ENCODE results near the gene BRD2. TPM values are rescaled to one million over a fixed set of nuclear protein-coding genes. Genes with fewer than 3 reads are reported as not detected.

BRD2 gene
- total RNA-seq, 1 experiment from 2014 or later, result 252 TPM

DNA sequence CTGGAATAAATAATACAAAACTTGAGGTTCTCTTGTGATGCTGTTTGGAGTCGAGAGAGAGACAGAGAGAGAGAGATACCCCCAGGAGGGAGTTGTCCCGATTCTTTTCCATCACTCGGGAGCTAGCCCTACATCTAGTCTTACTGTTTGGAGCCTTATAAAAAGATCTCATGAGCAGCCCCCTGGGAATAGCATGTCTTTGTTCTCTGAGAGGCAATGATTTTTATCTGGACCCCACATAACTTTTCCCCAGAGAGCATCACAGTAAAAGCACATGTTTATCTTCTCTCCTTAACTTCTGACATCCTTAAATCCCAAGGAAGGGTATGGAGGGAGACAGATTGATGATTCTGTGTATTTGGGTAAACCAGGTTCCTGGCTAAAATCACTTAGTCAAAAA is 61.9 kb downstream of the BRD2 start:
- H3K23me2 ChIP-seq (ENCODE audit: insufficient read length, low read depth, low read length, poor library complexity, severe bottlenecking), result no peaks in the 10 kb centered on the region
- H3K4me1 Mint-ChIP-seq, result peaks cover 0 to 4% of the 10 kb centered on the region in 2 experiments; a peak in 1 of 4 replicates
- no peaks in the 10 kb centered on the region for H3K79me1 ChIP-seq (ENCODE audit: insufficient read depth, low read depth, low read length, poor library complexity, severe bottlenecking)
- H2AFZ ChIP-seq (ENCODE audit: low read length), result no peak overlapping the region
- no peak overlapping the region for H3K18ac ChIP-seq (ENCODE audit: insufficient read length, low read depth, low read length)
- no peak overlapping the region for H4K91ac ChIP-seq (ENCODE audit: insufficient read length, low read depth, low read length)
- H3K36me3 Mint-ChIP-seq (ENCODE audit: insufficient read depth in 1 of 3, low read depth in 3 of 3), result no peaks in the 10 kb centered on the region; a peak in 1 of 7 replicates
- no peak overlapping the region for H4K5ac ChIP-seq (ENCODE audit: insufficient read length, low read depth, low read length)
- TF ChIP-seq CTCF (conservative IDR thresholded peaks at IDR 0.05), result no peak
- no peak overlapping the region for H3K56ac ChIP-seq (ENCODE audit: insufficient read length, low read depth, low read length)
- no peak overlapping the region for H3K23ac ChIP-seq (ENCODE audit: insufficient read length, low read depth, low read length)
- H2BK120ac ChIP-seq (ENCODE audit: low read depth, low read length, poor library complexity, severe bottlenecking), result no peak overlapping the region
- H3K9me3 Mint-ChIP-seq, result peaks cover 4 to 7% of the 10 kb centered on the region in 2 experiments; a peak in 2 of 5 replicates
- no peaks in the 10 kb centered on the region for H3K27me3 ChIP-seq (ENCODE audit: insufficient read depth, low read length)
- H3K27me3 Mint-ChIP-seq (ENCODE audit: low read depth), result peaks cover 25% of the 10 kb centered on the region
- H4K8ac ChIP-seq (replicated peaks; ENCODE audit: insufficient read length, low read depth, low read length), result no peak overlapping the region
- no peak overlapping the region for H3K4ac ChIP-seq (ENCODE audit: low read depth, low read length)
- no peak overlapping the region for H3K14ac ChIP-seq (ENCODE audit: insufficient read depth, low read length)
- H2BK15ac ChIP-seq (ENCODE audit: low read depth, low read length), result no peak overlapping the region
- no peaks in the 10 kb centered on the region for H3K9me3 ChIP-seq (ENCODE audit: control insufficient read depth, low read depth, low read length)
- H4K20me1 ChIP-seq (ENCODE audit: control insufficient read depth, insufficient read depth, insufficient read length), result no peaks in the 10 kb centered on the region
- H2BK20ac ChIP-seq (ENCODE audit: low read depth, low read length, poor library complexity, severe bottlenecking), result no peak overlapping the region
- H3K4me1 ChIP-seq (ENCODE audit: insufficient read depth, low read length), result no peaks in the 10 kb centered on the region
- no peak overlapping the region for H2BK5ac ChIP-seq (ENCODE audit: insufficient read length, low read length)
- DNase-seq, result no peak
- no peak overlapping the region for H3K4me2 ChIP-seq (ENCODE audit: insufficient read depth, insufficient read length, low read length)
- no CpG with 5 or more reads among the region's 3 CpGs for WGBS (ENCODE audit: extremely low coverage, insufficient read length, low lambda C conversion rate)
- no peak overlapping the region for H2AK5ac ChIP-seq (ENCODE audit: insufficient read length, low read length)
- no peaks in the 10 kb centered on the region for H3K79me2 ChIP-seq (ENCODE audit: insufficient read depth, low read length)
- no peak overlapping the region for H3K4me3 Mint-ChIP-seq
- no peak overlapping the region for H3K27ac Mint-ChIP-seq
- H3T11ph ChIP-seq (ENCODE audit: low read length), result no peak overlapping the region
- no peak overlapping the region for H2BK12ac ChIP-seq (ENCODE audit: insufficient read length, low read depth, low read length)
- no peak overlapping the region for H3K9ac ChIP-seq (ENCODE audit: extremely low read depth, insufficient read length, low read length)
- no peak overlapping the region for H3K27ac ChIP-seq (ENCODE audit: insufficient read length, low read depth, low read length)

Other genes starting within 250 kb of the BRD2 start
- gene HLA-DQA2, start 227.2 kb upstream of the BRD2 start, total RNA-seq (2021), result not detected in 2 replicates
- not detected in 2 replicates for gene HLA-DQB2, start 205.1 kb upstream of the BRD2 start, total RNA-seq (2021)
- 0.20 TPM in 1 of 2 replicates, not detected in the other for gene HLA-DOB, start 151.6 kb upstream of the BRD2 start, total RNA-seq (2021)
- 16.3 and 20.3 TPM in 2 replicates for gene TAP2, start 129.9 kb upstream of the BRD2 start, total RNA-seq (2021)
- gene PSMB8, start 124.5 kb upstream of the BRD2 start, total RNA-seq (2021), result 17.6 and 19.1 TPM in 2 replicates
- gene TAP1, start 114.9 kb upstream of the BRD2 start, total RNA-seq (2021), result 12.1 and 12.7 TPM in 2 replicates
- 3.2 and 3.5 TPM in 2 replicates for gene PSMB9, start 114.4 kb upstream of the BRD2 start, total RNA-seq (2021)
- gene HLA-DMB, start 27.6 kb upstream of the BRD2 start, total RNA-seq (2021), result 1.5 and 1.7 TPM in 2 replicates
- 6.6 and 7.5 TPM in 2 replicates for gene HLA-DMA, start 15.5 kb upstream of the BRD2 start, total RNA-seq (2021)
- gene HLA-DOA, start 41.0 kb downstream of the BRD2 start, total RNA-seq (2021), result 15.3 and 15.6 TPM in 2 replicates
- 2.6 and 4.0 TPM in 2 replicates for gene HLA-DPA1, start 105.1 kb downstream of the BRD2 start, total RNA-seq (2021)
- gene HLA-DPB1, start 107.4 kb downstream of the BRD2 start, total RNA-seq (2021), result 23.4 and 23.6 TPM in 2 replicates
- gene COL11A2, start 223.9 kb downstream of the BRD2 start, total RNA-seq (2021), result 2.0 and 2.3 TPM in 2 replicates
- gene RXRB, start 232.1 kb downstream of the BRD2 start, total RNA-seq (2021), result 14.8 and 16.8 TPM in 2 replicates
- gene SLC39A7, start 232.3 kb downstream of the BRD2 start, total RNA-seq (2021), result 105 and 107 TPM in 2 replicates
- 5.5 and 7.1 TPM in 2 replicates for gene HSD17B8, start 236.1 kb downstream of the BRD2 start, total RNA-seq (2021)
- gene RING1, start 239.9 kb downstream of the BRD2 start, total RNA-seq (2021), result 29.8 and 31.0 TPM in 2 replicates